Spleen (tissue), 11 donors: ENCODE measurements around the gene ZAR1. TPM values are rescaled to one million over a fixed set of nuclear protein-coding genes. Genes with fewer than 3 reads are reported as not detected.

Experiments used
- DNase-seq: peaks from one replicate; pipeline ENCODE4 v3.0.0-alpha.2; 2020
- H3K27ac ChIP-seq, 8 donors: fragments of 200-600 bp; sonication (generic) in 7 of 8; 1 replicate in 4 of 8; 2 replicates in 4 of 8; pipeline versions ENCODE4 v1.5.0 to v1.8.0; 2016 to 2021; ENCODE audit warnings: inconsistent platforms in 4 of 8, mild to moderate bottlenecking in 4 of 8, moderate library complexity in 1 of 8
- H3K27me3 ChIP-seq, 7 donors: fragments of 200-600 bp; sonication (generic) in 6 of 7; replicated peaks in 1 of 7; 1 replicate in 4 of 7; 2 replicates in 3 of 7; pipeline versions ENCODE4 v1.5.0 to v1.8.0; 2016 to 2021; ENCODE audit warnings: inconsistent platforms in 3 of 7, mild to moderate bottlenecking in 1 of 7
- H3K36me3 ChIP-seq, 6 donors: fragments of 200-600 bp; sonication (generic) in 5 of 6; 1 replicate in 4 of 6; 2 replicates in 2 of 6; pipeline versions ENCODE4 v1.5.0 to v1.8.0; 2016 to 2021; ENCODE audit warnings: inconsistent platforms in 2 of 6
- H3K4me1 ChIP-seq, 6 donors: fragments of 200-600 bp; sonication (generic) in 5 of 6; 1 replicate in 3 of 6; 2 replicates in 3 of 6; pipeline versions ENCODE4 v1.5.0 to v1.8.0; 2016 to 2021; ENCODE audit warnings: inconsistent platforms in 3 of 6
- H3K4me3 ChIP-seq, 8 donors: fragments of 200-600 bp; sonication (generic) in 7 of 8; 1 replicate in 4 of 8; 2 replicates in 4 of 8; pipeline versions ENCODE4 v1.5.0 to v1.8.0; 2016 to 2021; ENCODE audit warnings: inconsistent platforms in 4 of 8, mild to moderate bottlenecking in 4 of 8, moderate library complexity in 2 of 8
- H3K9me3 ChIP-seq, 8 donors: fragments of 200-600 bp; sonication (generic) in 7 of 8; 1 replicate in 4 of 8; 2 replicates in 4 of 8; pipeline versions ENCODE4 v1.5.0 to v1.8.0; 2016 to 2021; ENCODE audit warnings: inconsistent platforms in 4 of 8
- CTCF ChIP-seq, 11 experiments: fragments of 200-600 bp in 7 of 11; fragments of 450-650 bp in 4 of 11; sonication (generic) in 4 of 11; IDR thresholded peaks in 8 of 11; conservative IDR thresholded peaks in 3 of 11; 1 replicate in 7 of 11; 2 replicates in 4 of 11; pipeline versions ENCODE4 v1.4.0 to v1.8.0; 2016 to 2021; ENCODE audit warnings: antibody characterized with exemption in 11 of 11, inconsistent platforms in 4 of 11, mild to moderate bottlenecking in 1 of 11
- POLR2A ChIP-seq, 3 donors: fragments of 450-650 bp; IDR thresholded peaks; one replicate each; pipeline ENCODE4 v1.5.1; 2017; ENCODE audit warnings: antibody characterized with exemption in 3 of 3, mild to moderate bottlenecking in 1 of 3
- POLR2AphosphoS5 ChIP-seq, 3 donors: sonication (generic); formaldehyde crosslinking; IDR thresholded peaks; one replicate each; pipeline ENCODE4 v1.5.1; 2017; ENCODE audit warnings: antibody characterized with exemption in 3 of 3
- WGBS, 5 donors: extraction: QIAGEN DNeasy Blood & Tissue Kit in 3 of 5; methylation state at CpG; one replicate each; pipeline versions ENCODE4 v1.1.5 to v1.1.7; 2013 to 2018; 5-methylcytosine and 5-hydroxymethylcytosine counted together
- intact Hi-C: fragments of 100-400 bp; cut with DNase I; formaldehyde crosslinking; loops from one replicate; pipeline ENCODE4 v1.15.0; 2023; ENCODE audit warnings: low total_unique reads
- polyA plus RNA-seq, 3 donors: library from polyadenylated mRNA; stranded (reverse); fragments of 200-250 nt; gene quantifications; one replicate each; pipeline ENCODE4 v1.2.1, GENCODE V29; 2013
- total RNA-seq, 7 donors: library from RNA; depleted of rRNA in 3 of 7; stranded (reverse); fragments of >200 nt in 3 of 7; fragmentation: NEBNext Ultra II Directional in 4 of 7; extraction: Animal tissue kit (Norgen Biotek cat#: 25700) in 4 of 7; gene quantifications; one replicate each; pipeline versions ENCODE4 v1.1.0 to v1.2.1, GENCODE V29; 2016 to 2021
- donor health status: healthy with polysubstance abuse.
- donor health status: DM: no; HTN: no; CAD: no; lungs with moderate emphysema.
- donor health status: DM: no; HTN: no; CAD: no.
- donor health status: Bipolar disorder and iron deficiency.
- donor health status: healthy.
- donor health status: DM: no; HTN: no; CAD: no.
- donor health status: DM: yes; HTN: yes; CAD: no.

ZAR1 gene
- total and polyA plus RNA-seq, 10 donors = not detected

GRCh38 chr4:48462363-48462762 is 27.7 kb upstream of the ZAR1 start:
- intact Hi-C loops = no loop called here
- Histone ChIP-seq H3K4me1 (no peaks in the 10 kb centered on the region), H3K36me3 (no peaks in the 10 kb centered on the region), H3K27ac (no peak overlapping the region), H3K9me3 (peaks cover 0 to 8% (median 4%) of the 10 kb centered on the region in 8 donors), H3K27me3 (no peaks in the 10 kb centered on the region), H3K4me3 (no peak overlapping the region)
- no peak for DNase-seq
- WGBS, 5 donors = 60 to 77% (median 67%) methylated on average over 5 of the region's 5 CpGs
- TF ChIP-seq POLR2A (IDR thresholded peaks at IDR 0.05) (no peak), POLR2AphosphoS5 (IDR thresholded peaks at IDR 0.05) (no peak), CTCF (IDR thresholded peaks at IDR 0.05 in 8 of 11, conservative IDR thresholded peaks at IDR 0.05 in 3 of 11) (no peak)

- peaks cover 0 to 4% (median 0%) of the 10 kb centered on the region in 6 donors for H3K4me1 ChIP-seq
- no peak overlapping the region for H3K27ac ChIP-seq
- 52 to 79% (median 65%) methylated on average over 2 of the region's 2 CpGs for WGBS, 5 donors
- no peak overlapping the region for H3K4me3 ChIP-seq
- peaks cover 0 to 8% (median 2%) of the 10 kb centered on the region in 8 donors for H3K9me3 ChIP-seq
- no peak for TF ChIP-seq CTCF (IDR thresholded peaks at IDR 0.05 in 8 of 11, conservative IDR thresholded peaks at IDR 0.05 in 3 of 11)
- no peak for TF ChIP-seq POLR2A (IDR thresholded peaks at IDR 0.05)
- TF ChIP-seq POLR2AphosphoS5 (IDR thresholded peaks at IDR 0.05) = no peak
- H3K27me3 ChIP-seq = no peaks in the 10 kb centered on the region
- no peak for DNase-seq
- intact Hi-C loops = no loop called here
- no peaks in the 10 kb centered on the region for H3K36me3 ChIP-seq
Observed at GRCh38 chr4:48467442-48467841, 22.6 kb upstream of the ZAR1 start.

GRCh38 chr4:48467891-48468290 is 22.2 kb upstream of the ZAR1 start:
- H3K27me3 ChIP-seq = no peaks in the 10 kb centered on the region
- WGBS, 5 donors = 68 to 82% (median 71%) methylated on average over 4 to 5 of the region's 5 CpGs

GRCh38 chr4:48470137-48470536 is 19.9 kb upstream of the ZAR1 start:
- Histone ChIP-seq H3K27me3 (no peaks in the 10 kb centered on the region), H3K27ac (no peak overlapping the region), H3K9me3 (no peaks in the 10 kb centered on the region), H3K36me3 (no peaks in the 10 kb centered on the region), H3K4me1 (peaks cover 0 to 4% (median 0%) of the 10 kb centered on the region in 6 donors), H3K4me3 (no peak overlapping the region)
- TF ChIP-seq POLR2AphosphoS5 (IDR thresholded peaks at IDR 0.05) (no peak), CTCF (IDR thresholded peaks at IDR 0.05 in 8 of 11, conservative IDR thresholded peaks at IDR 0.05 in 3 of 11) (no peak), POLR2A (IDR thresholded peaks at IDR 0.05) (no peak)
- no peak for DNase-seq
- WGBS, 5 donors = 57 to 87% (median 69%) methylated on average over 1 of the region's 1 CpG
- intact Hi-C loops = no loop called here

More at GRCh38 chr4:48467891-48468290, 22.2 kb upstream of the ZAR1 start:
- Histone ChIP-seq H3K4me3 (no peak overlapping the region), H3K27ac (no peak overlapping the region), H3K4me1 (peaks cover 0 to 4% (median 0%) of the 10 kb centered on the region in 6 donors), H3K36me3 (no peaks in the 10 kb centered on the region), H3K9me3 (peaks cover 0 to 8% (median 2%) of the 10 kb centered on the region in 8 donors)
- no peak for DNase-seq
- no peak for TF ChIP-seq CTCF (IDR thresholded peaks at IDR 0.05 in 8 of 11, conservative IDR thresholded peaks at IDR 0.05 in 3 of 11)
- TF ChIP-seq POLR2A (IDR thresholded peaks at IDR 0.05) = no peak
- no peak for TF ChIP-seq POLR2AphosphoS5 (IDR thresholded peaks at IDR 0.05)
- intact Hi-C loops = no loop called here
